RWPE2 (cell line): ENCODE results near the gene C8B.

Source experiments
- ATAC-seq: fragments of 200-7000 bp; cut with Tn5 transposase; 3 replicates; pipeline ENCODE4 v1.9.1; 2021; ENCODE audit warnings: low read depth
- DNase-seq: peaks from one replicate; pipeline ENCODE4 v3.0.0-alpha.2; 2020; ENCODE audit warnings: low spot score
- H3K27ac ChIP-seq: fragments of 450-650 bp; 2 replicates; pipeline ENCODE4 v1.5.1; 2017; ENCODE audit warnings: mild to moderate bottlenecking; ENCODE audit not compliant: poor library complexity, severe bottlenecking
- H3K27me3 ChIP-seq: fragments of 250-450 bp; sonication (Bioruptor Pico); 2 replicates; pipeline ENCODE4 v1.5.1; 2021; ENCODE audit warnings: mild to moderate bottlenecking, moderate library complexity; ENCODE audit not compliant: insufficient read depth, poor library complexity, severe bottlenecking
- H3K36me3 ChIP-seq: fragments of 250-450 bp; sonication (Bioruptor Pico); 2 replicates; pipeline ENCODE4 v1.5.1; 2020; ENCODE audit warnings: low read depth, mild to moderate bottlenecking, moderate library complexity
- H3K4me1 ChIP-seq: fragments of 250-450 bp; sonication (Bioruptor Pico); 2 replicates; pipeline ENCODE4 v1.5.1; 2021; ENCODE audit warnings: mild to moderate bottlenecking, moderate library complexity; ENCODE audit not compliant: insufficient read depth, poor library complexity, severe bottlenecking
- H3K4me3 ChIP-seq: fragments of 250-450 bp; sonication (Bioruptor Pico); 2 replicates; pipeline ENCODE4 v1.5.1; 2021; ENCODE audit warnings: mild to moderate bottlenecking, moderate library complexity; ENCODE audit not compliant: severe bottlenecking
- H3K9me3 ChIP-seq: fragments of 250-450 bp; sonication (Bioruptor Pico); 2 replicates; pipeline ENCODE4 v1.5.1; 2021; ENCODE audit warnings: mild to moderate bottlenecking, moderate library complexity; ENCODE audit not compliant: severe bottlenecking
- TF ChIP-seq, protein P1 (sequence below): fragments of 450-650 bp; IDR thresholded peaks from one replicate; pipeline ENCODE4 v1.5.1; 2017; ENCODE audit warnings: mild to moderate bottlenecking, moderate library complexity; ENCODE audit not compliant: poor library complexity, severe bottlenecking

The C8B gene

DNA sequence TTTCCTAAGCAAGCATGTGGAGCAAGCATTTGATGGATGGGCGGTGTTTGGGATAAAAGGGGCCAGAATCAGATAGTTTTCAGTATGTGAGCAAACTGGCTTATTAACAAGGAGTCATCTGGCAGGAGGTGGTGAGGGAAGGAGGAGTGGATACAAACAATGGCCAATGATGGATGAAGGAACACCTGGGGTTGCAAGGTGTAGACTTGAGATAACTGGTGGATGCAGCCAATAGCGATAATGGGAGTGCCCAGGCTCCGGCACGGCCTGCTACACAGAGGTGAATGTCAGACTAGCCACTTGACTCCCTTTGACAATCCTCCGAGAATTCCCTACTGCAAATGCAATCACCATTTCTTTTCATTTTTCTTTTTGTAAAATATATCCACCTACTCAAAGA is 41.7 kb downstream of the C8B start:
- DNase-seq (no peak), ATAC-seq (no peak)
- Histone ChIP-seq H3K9me3 (no peaks in the 10 kb centered on the region), H3K27ac (no peak overlapping the region), H3K36me3 (no peaks in the 10 kb centered on the region), H3K4me3 (no peak overlapping the region), H3K27me3 (no peaks in the 10 kb centered on the region), H3K4me1 (no peaks in the 10 kb centered on the region)
- TF ChIP-seq, protein P1, sequence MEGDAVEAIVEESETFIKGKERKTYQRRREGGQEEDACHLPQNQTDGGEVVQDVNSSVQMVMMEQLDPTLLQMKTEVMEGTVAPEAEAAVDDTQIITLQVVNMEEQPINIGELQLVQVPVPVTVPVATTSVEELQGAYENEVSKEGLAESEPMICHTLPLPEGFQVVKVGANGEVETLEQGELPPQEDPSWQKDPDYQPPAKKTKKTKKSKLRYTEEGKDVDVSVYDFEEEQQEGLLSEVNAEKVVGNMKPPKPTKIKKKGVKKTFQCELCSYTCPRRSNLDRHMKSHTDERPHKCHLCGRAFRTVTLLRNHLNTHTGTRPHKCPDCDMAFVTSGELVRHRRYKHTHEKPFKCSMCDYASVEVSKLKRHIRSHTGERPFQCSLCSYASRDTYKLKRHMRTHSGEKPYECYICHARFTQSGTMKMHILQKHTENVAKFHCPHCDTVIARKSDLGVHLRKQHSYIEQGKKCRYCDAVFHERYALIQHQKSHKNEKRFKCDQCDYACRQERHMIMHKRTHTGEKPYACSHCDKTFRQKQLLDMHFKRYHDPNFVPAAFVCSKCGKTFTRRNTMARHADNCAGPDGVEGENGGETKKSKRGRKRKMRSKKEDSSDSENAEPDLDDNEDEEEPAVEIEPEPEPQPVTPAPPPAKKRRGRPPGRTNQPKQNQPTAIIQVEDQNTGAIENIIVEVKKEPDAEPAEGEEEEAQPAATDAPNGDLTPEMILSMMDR, result no peak

- Histone ChIP-seq H3K9me3 (no peaks in the 10 kb centered on the region), H3K4me3 (no peak overlapping the region), H3K36me3 (no peaks in the 10 kb centered on the region), H3K4me1 (no peaks in the 10 kb centered on the region), H3K27ac (no peak overlapping the region), H3K27me3 (no peaks in the 10 kb centered on the region)
- ATAC-seq, result no peak
- DNase-seq, result no peak
- TF ChIP-seq, protein P1, result no peak
These were observed 42.6 kb downstream of the C8B start for GRCh38 chr1:56923201-56923600.

DNA sequence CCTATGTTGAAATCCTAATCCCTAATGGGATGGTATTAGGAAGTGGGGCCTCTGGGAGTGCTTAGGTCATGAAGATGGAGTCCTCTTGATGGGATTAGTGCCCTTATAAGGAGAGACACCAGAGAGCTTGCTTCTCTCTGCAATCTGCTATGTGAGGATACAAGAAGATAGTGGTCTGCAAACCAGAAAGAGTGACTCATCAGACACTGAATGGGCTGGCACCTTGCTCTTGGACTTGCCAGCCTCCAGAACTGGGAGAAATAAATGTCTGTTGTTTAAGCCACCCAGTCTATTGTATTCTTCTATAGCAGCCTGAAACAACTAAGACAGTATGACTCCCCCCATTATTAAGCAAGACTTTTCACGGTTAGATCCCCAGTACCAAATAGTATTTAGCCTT is 43.3 kb downstream of the C8B start:
- Histone ChIP-seq H3K27me3 (no peaks in the 10 kb centered on the region), H3K27ac (no peak overlapping the region), H3K36me3 (no peaks in the 10 kb centered on the region), H3K4me1 (no peaks in the 10 kb centered on the region), H3K9me3 (no peaks in the 10 kb centered on the region), H3K4me3 (no peak overlapping the region)
- ATAC-seq (no peak), DNase-seq (no peak)
- TF ChIP-seq, protein P1, result no peak

- TF ChIP-seq, protein P1, result no peak
- H3K27me3 ChIP-seq, result no peaks in the 10 kb centered on the region
- DNase-seq, result no peak
- no peaks in the 10 kb centered on the region for H3K4me1 ChIP-seq
- H3K27ac ChIP-seq, result no peak overlapping the region
- H3K36me3 ChIP-seq, result no peaks in the 10 kb centered on the region
- H3K4me3 ChIP-seq, result no peak overlapping the region
- ATAC-seq, result no peak
- H3K9me3 ChIP-seq, result no peaks in the 10 kb centered on the region
These were observed 43.7 kb downstream of the C8B start for GRCh38 chr1:56922070-56922469.

- Histone ChIP-seq H3K9me3 (no peaks in the 10 kb centered on the region), H3K4me3 (no peak overlapping the region), H3K27me3 (no peaks in the 10 kb centered on the region), H3K36me3 (no peaks in the 10 kb centered on the region), H3K27ac (no peak overlapping the region), H3K4me1 (no peaks in the 10 kb centered on the region)
- no peak for ATAC-seq
- no peak for DNase-seq
- TF ChIP-seq, protein P1, result no peak
These were observed 44.3 kb downstream of the C8B start for GRCh38 chr1:56921479-56921878.
